NCI-H345 treated with DMSO at 0.1 percent for 48 hours (cell line): Measurements from ENCODE around the gene ATP5F1A.
A peak's percentile ranks its signal among the peaks of the same experiment; 100 is the strongest.
"Not testable (repeated sequence)": the region's sequence is repeated elsewhere in the genome, so short reads cannot be mapped to it uniquely, and the experiment has no call there.

Source experiments
- DNase-seq: peaks from one replicate; lab custom pipeline; 2025; ENCODE audit not compliant: unreplicated experiment; lab: John Stamatoyannopoulos, UW

ATP5F1A gene

GRCh38 chr18:46097801-46098615 lies at the start of gene ATP5F1A:
TSS of gene ATP5F1A (minus strand) at chr18:46098296. CDS start at chr18:46098231, 65 bp downstream.
- DNase-seq = peak; percentile 73

- DNase-seq = no peak
These were observed 43.1 kb upstream of the ATP5F1A start for GRCh38 chr18:46141199-46141598.

GRCh38 chr18:46140173-46140572 lies 42.1 kb upstream of the ATP5F1A start:
- DNase-seq = no peak

GRCh38 chr18:46134920-46135675 lies 37.0 kb upstream of the ATP5F1A start:
- DNase-seq = no peak

GRCh38 chr18:46133534-46133933 lies 35.4 kb upstream of the ATP5F1A start:
- DNase-seq = no peak

GRCh38 chr18:46130549-46130948 lies 32.5 kb upstream of the ATP5F1A start:
- not testable (repeated sequence) for DNase-seq

GRCh38 chr18:46130061-46130460 lies 32.0 kb upstream of the ATP5F1A start:
- DNase-seq = no peak

GRCh38 chr18:46126625-46127024 lies 28.5 kb upstream of the ATP5F1A start:
- DNase-seq = not testable (repeated sequence)

GRCh38 chr18:46113751-46114150 lies 15.7 kb upstream of the ATP5F1A start:
- no peak for DNase-seq

GRCh38 chr18:46110406-46110805 lies 12.3 kb upstream of the ATP5F1A start:
- DNase-seq = no peak

GRCh38 chr18:46109386-46109785 lies 11.3 kb upstream of the ATP5F1A start:
- DNase-seq = no peak

- peak; percentile 90 for DNase-seq
These were observed 6.2 kb upstream of the ATP5F1A start, which contains the start of gene HAUS1 for GRCh38 chr18:46104128-46104911. TSS of gene HAUS1 (plus strand) at chr18:46104385. CDS start at chr18:46104412, 27 bp downstream.

GRCh38 chr18:46099463-46099862 lies 1.4 kb upstream of the ATP5F1A start:
- no peak for DNase-seq

GRCh38 chr18:46098616-46098933 lies 479 bp upstream of the ATP5F1A start:
- DNase-seq = no peak

GRCh38 chr18:46097431-46097800 lies 680 bp downstream of the ATP5F1A start:
- DNase-seq = no peak

- DNase-seq = no peak
These were observed 1.3 kb downstream of the ATP5F1A start for GRCh38 chr18:46096651-46097300.

- no peak for DNase-seq
These were observed 2.6 kb downstream of the ATP5F1A start for GRCh38 chr18:46095532-46095931.

- not testable (repeated sequence) for DNase-seq
These were observed 9.6 kb downstream of the ATP5F1A start for GRCh38 chr18:46088501-46088900.

GRCh38 chr18:46084431-46084830 lies 13.7 kb downstream of the ATP5F1A start:
- no peak for DNase-seq

GRCh38 chr18:46080156-46080555 lies 17.9 kb downstream of the ATP5F1A start:
- DNase-seq = no peak

- DNase-seq = no peak
These were observed 18.8 kb downstream of the ATP5F1A start for GRCh38 chr18:46079336-46079735.
